H7 (cell line): ENCODE data around the gene LY9. TPM values are rescaled to one million over a fixed set of nuclear protein-coding genes. Genes with fewer than 3 reads are reported as not detected.

Source experiments
- DNase-seq: peaks from one replicate; pipeline ENCODE4 v3.0.0; 2012
- H3K27me3 ChIP-seq: 2 replicates; pipeline ENCODE4 v1.6.0; 2011; ENCODE audit warnings: mild to moderate bottlenecking, low read length; ENCODE audit not compliant: control insufficient read depth, insufficient read depth
- H3K36me3 ChIP-seq: replicated peaks from 2 replicates; pipeline ENCODE4 v1.5.1; 2011; ENCODE audit warnings: low read length; ENCODE audit not compliant: control insufficient read depth, insufficient read depth
- H3K4me3 ChIP-seq: 2 replicates; pipeline ENCODE4 v1.5.1; 2011; ENCODE audit warnings: low read depth, mild to moderate bottlenecking, control low read depth, low read length, moderate library complexity; ENCODE audit not compliant: insufficient read depth
- total RNA-seq: library from RNA; depleted of rRNA; stranded (reverse); fragments of >200 nt; shearing (Covaris generic); gene quantifications from 2 replicates; pipeline ENCODE4 v1.2.3, GENCODE V29; 2014

The LY9 gene
- total RNA-seq, 1 experiment from 2014 or later = 0.24 TPM

GRCh38 chr1:160850993-160851392 is 55.0 kb downstream of the LY9 start:
- DNase-seq = no peak

GRCh38 chr1:160853014-160853413 is 57.0 kb downstream of the LY9 start:
- Histone ChIP-seq H3K36me3 (no peaks in the 10 kb centered on the region), H3K4me3 (no peak overlapping the region)

More at GRCh38 chr1:160850993-160851392, 55.0 kb downstream of the LY9 start:
- no peak overlapping the region for H3K4me3 ChIP-seq
- H3K27me3 ChIP-seq = no peaks in the 10 kb centered on the region
- no peaks in the 10 kb centered on the region for H3K36me3 ChIP-seq

GRCh38 chr1:160853754-160854153 is 57.8 kb downstream of the LY9 start:
- no peak for DNase-seq
- Histone ChIP-seq H3K4me3 (no peak overlapping the region), H3K27me3 (no peaks in the 10 kb centered on the region), H3K36me3 (no peaks in the 10 kb centered on the region)

More at GRCh38 chr1:160853014-160853413, 57.0 kb downstream of the LY9 start:
- no peak for DNase-seq
- no peaks in the 10 kb centered on the region for H3K27me3 ChIP-seq

- H3K4me3 ChIP-seq = no peak overlapping the region
- H3K27me3 ChIP-seq = no peaks in the 10 kb centered on the region
These were observed 59.4 kb downstream of the LY9 start for GRCh38 chr1:160855181-160855981.

GRCh38 chr1:160858097-160858496 is 62.1 kb downstream of the LY9 start:
- Histone ChIP-seq H3K36me3 (no peaks in the 10 kb centered on the region), H3K4me3 (no peak overlapping the region), H3K27me3 (no peaks in the 10 kb centered on the region)
- no peak for DNase-seq

More at GRCh38 chr1:160855181-160855981, 59.4 kb downstream of the LY9 start:
- H3K36me3 ChIP-seq = no peaks in the 10 kb centered on the region
- no peak for DNase-seq

- Histone ChIP-seq H3K36me3 (no peaks in the 10 kb centered on the region), H3K4me3 (no peak overlapping the region)
These were observed 62.5 kb downstream of the LY9 start for GRCh38 chr1:160858507-160858906.

GRCh38 chr1:160859166-160859565 is 63.2 kb downstream of the LY9 start:
- H3K36me3 ChIP-seq = no peaks in the 10 kb centered on the region
- no peaks in the 10 kb centered on the region for H3K27me3 ChIP-seq
- H3K4me3 ChIP-seq = no peak overlapping the region
- no peak for DNase-seq

More at GRCh38 chr1:160858507-160858906, 62.5 kb downstream of the LY9 start:
- no peak for DNase-seq
- H3K27me3 ChIP-seq = no peaks in the 10 kb centered on the region

- DNase-seq = no peak
These were observed 65.0 kb downstream of the LY9 start for GRCh38 chr1:160860840-160861505.

GRCh38 chr1:160862203-160863060 is 66.5 kb downstream of the LY9 start, which contains the start of gene CD244:
Gene CD244 (minus strand): TSS chr1:160862887. CDS start chr1:160862677, 210 bp downstream.
- Histone ChIP-seq H3K27me3 (no peaks in the 10 kb centered on the region), H3K36me3 (no peaks in the 10 kb centered on the region), H3K4me3 (no peak within 1 kb of the TSS)
- DNase-seq = peak; percentile 19

More at GRCh38 chr1:160860840-160861505, 65.0 kb downstream of the LY9 start:
- no peaks in the 10 kb centered on the region for H3K36me3 ChIP-seq
- no peak overlapping the region for H3K4me3 ChIP-seq
- no peaks in the 10 kb centered on the region for H3K27me3 ChIP-seq

- H3K4me3 ChIP-seq = no peak overlapping the region
- H3K27me3 ChIP-seq = no peaks in the 10 kb centered on the region
- H3K36me3 ChIP-seq = no peaks in the 10 kb centered on the region
- no peak for DNase-seq
These were observed 67.2 kb downstream of the LY9 start for GRCh38 chr1:160863061-160863773.

GRCh38 chr1:160863774-160864131 is 67.8 kb downstream of the LY9 start:
- Histone ChIP-seq H3K27me3 (no peaks in the 10 kb centered on the region), H3K4me3 (no peak overlapping the region), H3K36me3 (no peaks in the 10 kb centered on the region)
- no peak for DNase-seq

- DNase-seq = no peak
- Histone ChIP-seq H3K4me3 (no peak overlapping the region), H3K36me3 (no peaks in the 10 kb centered on the region), H3K27me3 (no peaks in the 10 kb centered on the region)
These were observed 68.2 kb downstream of the LY9 start for GRCh38 chr1:160864173-160864572.

- no peak overlapping the region for H3K4me3 ChIP-seq
- no peaks in the 10 kb centered on the region for H3K36me3 ChIP-seq
- no peak for DNase-seq
- H3K27me3 ChIP-seq = no peaks in the 10 kb centered on the region
These were observed 69.4 kb downstream of the LY9 start for GRCh38 chr1:160865337-160865736.
